Mesenchymal stem cell (in vitro differentiated cells and primary cell): ENCODE results near the gene HIVEP3.

Source experiments
- DNase-seq: peaks from one replicate; pipeline ENCODE4 v3.0.0-alpha.2; 2013
- H2AFZ ChIP-seq: one replicate; pipeline ENCODE4 v1.6.1; 2013; ENCODE audit warnings: low read depth, mild to moderate bottlenecking, control low read depth, inconsistent platforms, low read length, moderate library complexity
- H2AK5ac ChIP-seq: 2 replicates; pipeline ENCODE4 v1.6.1; 2013; ENCODE audit warnings: low read length, moderate library complexity, mild to moderate bottlenecking, inconsistent platforms; ENCODE audit not compliant: severe bottlenecking
- H2BK120ac ChIP-seq: one replicate; pipeline ENCODE4 v1.6.1; 2013; ENCODE audit warnings: low read depth, mild to moderate bottlenecking, inconsistent platforms, low read length, moderate library complexity
- H2BK12ac ChIP-seq, 2 experiments: one replicate each; pipeline ENCODE4 v1.6.1; 2013; ENCODE audit warnings: inconsistent platforms in 2 of 2, low read length in 2 of 2, mild to moderate bottlenecking in 2 of 2, moderate library complexity in 2 of 2, control low read depth in 1 of 2
- H2BK15ac ChIP-seq: one replicate; pipeline ENCODE4 v1.6.1; 2013; ENCODE audit warnings: mild to moderate bottlenecking, low read depth, inconsistent platforms; ENCODE audit not compliant: poor library complexity, severe bottlenecking
- H2BK5ac ChIP-seq: 2 replicates; pipeline ENCODE4 v1.6.1; 2013; ENCODE audit warnings: low read depth, mild to moderate bottlenecking, low read length, control low read depth, inconsistent platforms; ENCODE audit not compliant: poor library complexity, severe bottlenecking
- H3K14ac ChIP-seq, 2 experiments: one replicate each; pipeline ENCODE4 v1.6.1; 2013; ENCODE audit warnings: inconsistent platforms in 2 of 2, low read length in 2 of 2, control low read depth in 1 of 2, mild to moderate bottlenecking in 1 of 2, moderate library complexity in 1 of 2
- H3K18ac ChIP-seq, 2 experiments: one replicate each; pipeline ENCODE4 v1.6.1; 2013; ENCODE audit warnings: inconsistent platforms in 2 of 2, low read length in 2 of 2, control low read depth in 1 of 2, low read depth in 1 of 2, mild to moderate bottlenecking in 1 of 2
- H3K23ac ChIP-seq, 2 experiments: one replicate each; pipeline ENCODE4 v1.6.1; 2013; ENCODE audit warnings: inconsistent platforms in 2 of 2, low read length in 2 of 2, mild to moderate bottlenecking in 2 of 2, moderate library complexity in 2 of 2, control low read depth in 1 of 2
- H3K27ac ChIP-seq: 2 replicates; pipeline ENCODE4 v1.5.1; 2013; ENCODE audit warnings: mild to moderate bottlenecking, moderate library complexity, low read length, control low read depth, inconsistent platforms; ENCODE audit not compliant: poor library complexity, severe bottlenecking
- H3K27me3 ChIP-seq, 2 experiments: 2 replicates each; pipeline versions ENCODE4 v1.6.1 to v1.7.0; 2013; ENCODE audit warnings: low read length in 2 of 2, mild to moderate bottlenecking in 2 of 2, moderate library complexity in 2 of 2, control low read depth in 1 of 2, inconsistent platforms in 1 of 2; ENCODE audit not compliant: control insufficient read depth in 1 of 2, insufficient read depth in 1 of 2
- H3K36me3 ChIP-seq, 2 experiments: 2 replicates each; pipeline versions ENCODE4 v1.6.1 to v1.7.0; 2013; ENCODE audit warnings: low read length in 2 of 2, control low read depth in 1 of 2, inconsistent platforms in 1 of 2, low read depth in 1 of 2, mild to moderate bottlenecking in 1 of 2; ENCODE audit not compliant: insufficient read depth in 2 of 2, control insufficient read depth in 1 of 2
- H3K4ac ChIP-seq, 2 experiments: one replicate each; pipeline ENCODE4 v1.6.1; 2013; ENCODE audit warnings: inconsistent platforms in 2 of 2, low read length in 2 of 2, mild to moderate bottlenecking in 2 of 2, moderate library complexity in 2 of 2, control low read depth in 1 of 2, low read depth in 1 of 2
- H3K4me1 ChIP-seq: 2 replicates; pipeline ENCODE4 v1.6.1; 2013; ENCODE audit warnings: low read depth, low read length, control low read depth; ENCODE audit not compliant: control insufficient read depth, insufficient read depth
- H3K4me2 ChIP-seq: 2 replicates; pipeline ENCODE4 v1.6.1; 2013; ENCODE audit warnings: low read length, mild to moderate bottlenecking, inconsistent platforms; ENCODE audit not compliant: poor library complexity, severe bottlenecking
- H3K4me3 ChIP-seq, 2 experiments: 2 replicates each; pipeline versions ENCODE4 v1.5.1 to v1.7.0; 2013; ENCODE audit warnings: low read length in 2 of 2, mild to moderate bottlenecking in 2 of 2, control low read depth in 1 of 2, low read depth in 1 of 2; ENCODE audit not compliant: insufficient read depth in 1 of 2
- H3K79me1 ChIP-seq: replicated peaks from 2 replicates; pipeline ENCODE4 v1.6.1; 2013; ENCODE audit warnings: mild to moderate bottlenecking, control low read depth, low read length, inconsistent platforms; ENCODE audit not compliant: poor library complexity, severe bottlenecking
- H3K9ac ChIP-seq: 2 replicates; pipeline ENCODE4 v1.7.0; 2013; ENCODE audit warnings: mild to moderate bottlenecking, low read length, moderate library complexity
- H3K9me3 ChIP-seq: 2 replicates; pipeline ENCODE4 v1.7.0; 2013; ENCODE audit warnings: mild to moderate bottlenecking, low read length; ENCODE audit not compliant: control insufficient read depth
- H4K8ac ChIP-seq: one replicate; pipeline ENCODE4 v1.6.1; 2013; ENCODE audit warnings: inconsistent platforms, mild to moderate bottlenecking, low read length, moderate library complexity
- H4K91ac ChIP-seq: one replicate; pipeline ENCODE4 v1.6.1; 2013; ENCODE audit warnings: mild to moderate bottlenecking, low read length, inconsistent platforms
- WGBS: methylation state at CpG from one replicate; pipeline ENCODE4 v1.1.7; 2013; ENCODE audit warnings: mixed read lengths; 5-methylcytosine and 5-hydroxymethylcytosine counted together

HIVEP3 gene

GRCh38 chr1:41545996-41546832 lies 372.5 kb downstream of the HIVEP3 start:
- no peaks in the 10 kb centered on the region for H3K36me3 ChIP-seq
- H3K4me3 ChIP-seq = no peak overlapping the region
- no peak overlapping the region for H3K23ac ChIP-seq
- H3K14ac ChIP-seq = no peak overlapping the region
- no peak overlapping the region for H2AK5ac ChIP-seq
- H4K91ac ChIP-seq = no peak overlapping the region
- 81% methylated on average over 8 of the region's 8 CpGs for WGBS
- no peaks in the 10 kb centered on the region for H3K79me1 ChIP-seq
- H3K27me3 ChIP-seq = peaks cover 0 to 18% of the 10 kb centered on the region in 2 experiments
- H3K9me3 ChIP-seq = no peaks in the 10 kb centered on the region
- no peak overlapping the region for H2AFZ ChIP-seq
- H2BK120ac ChIP-seq = no peak overlapping the region
- no peak for DNase-seq
- H3K27ac ChIP-seq = no peak overlapping the region
- no peak overlapping the region for H3K9ac ChIP-seq
- no peak overlapping the region for H4K8ac ChIP-seq
- no peak overlapping the region for H3K4ac ChIP-seq
- no peak overlapping the region for H3K4me2 ChIP-seq
- H3K4me1 ChIP-seq = peaks cover 4% of the 10 kb centered on the region
- H3K18ac ChIP-seq = no peak overlapping the region
- H2BK12ac ChIP-seq = no peak overlapping the region
- no peak overlapping the region for H2BK5ac ChIP-seq
- no peak overlapping the region for H2BK15ac ChIP-seq

DNA sequence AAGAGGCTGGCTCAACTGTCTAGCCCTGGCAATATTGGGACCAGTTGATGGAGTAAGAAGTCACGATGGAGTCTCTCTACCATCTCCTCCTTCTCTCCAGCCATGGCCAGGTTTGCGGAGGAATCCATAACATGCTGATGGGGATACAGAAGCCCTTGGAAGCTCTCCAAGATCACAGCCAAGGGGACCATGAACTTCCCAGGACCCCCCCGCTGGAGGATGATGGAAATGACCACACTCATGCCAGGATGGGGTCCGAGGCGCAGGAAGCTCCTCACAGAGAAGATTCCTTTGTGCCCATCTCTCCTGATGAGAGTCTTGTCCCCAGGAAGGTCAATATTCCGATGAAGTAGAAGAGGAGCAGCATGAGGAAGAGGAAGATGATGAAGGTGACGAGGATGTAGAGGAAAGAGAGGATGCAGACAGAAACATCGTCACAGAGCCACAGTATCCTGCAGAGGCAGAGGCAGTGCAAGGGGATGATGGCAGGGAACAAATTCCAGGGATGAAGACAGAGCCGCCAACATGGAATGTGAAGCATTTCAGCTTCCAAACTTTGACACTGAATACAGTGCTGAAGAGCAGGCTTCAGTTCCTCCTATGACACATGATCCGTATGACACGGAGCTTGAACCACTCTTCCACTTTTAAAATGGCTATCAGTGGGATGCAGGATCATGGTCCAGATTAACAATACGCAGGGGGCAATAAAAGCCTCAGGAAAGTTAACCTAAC lies 376.4 kb downstream of the HIVEP3 start:
- Histone ChIP-seq H3K4me2 (no peak overlapping the region), H2AFZ (no peak overlapping the region), H3K4me1 (peaks cover 10% of the 10 kb centered on the region), H2BK5ac (no peak overlapping the region), H2BK15ac (no peak overlapping the region), H4K8ac (no peak overlapping the region), H2BK12ac (no peak overlapping the region), H3K27me3 (peaks cover 0 to 21% of the 10 kb centered on the region in 2 experiments), H4K91ac (no peak overlapping the region), H3K18ac (no peak overlapping the region), H3K23ac (no peak overlapping the region), H3K4ac (no peak overlapping the region), H2BK120ac (no peak overlapping the region), H3K9ac (no peak overlapping the region), H3K27ac (no peak overlapping the region), H3K79me1 (no peaks in the 10 kb centered on the region), H2AK5ac (no peak overlapping the region), H3K9me3 (no peaks in the 10 kb centered on the region), H3K4me3 (no peak overlapping the region), H3K14ac (no peak overlapping the region), H3K36me3 (no peaks in the 10 kb centered on the region)
- no peak for DNase-seq
- 78% methylated on average over 12 of the region's 12 CpGs for WGBS

DNA sequence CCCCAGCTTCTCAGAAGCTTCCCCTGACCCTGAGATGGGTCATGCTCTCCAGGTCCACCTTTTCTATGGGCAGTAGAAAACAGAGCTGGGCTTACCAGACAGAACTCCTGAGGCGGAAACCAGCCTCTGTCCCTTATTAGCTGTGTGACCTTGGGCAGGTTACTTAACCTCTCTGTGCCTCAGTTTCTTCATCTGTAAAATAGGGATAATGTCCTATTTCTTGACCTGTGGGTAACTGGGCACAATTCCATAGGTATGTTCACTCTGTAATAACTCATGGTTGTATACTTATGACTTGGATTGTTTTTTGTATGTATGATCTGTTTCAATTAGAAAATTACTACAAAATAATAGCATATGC lies 377.1 kb downstream of the HIVEP3 start:
- Histone ChIP-seq H3K4me3 (no peak overlapping the region), H2BK120ac (no peak overlapping the region), H2AFZ (no peak overlapping the region), H3K36me3 (no peaks in the 10 kb centered on the region), H3K9ac (no peak overlapping the region), H3K18ac (no peak overlapping the region), H2AK5ac (no peak overlapping the region), H4K91ac (no peak overlapping the region), H3K79me1 (no peaks in the 10 kb centered on the region), H2BK15ac (no peak overlapping the region), H3K23ac (no peak overlapping the region), H3K9me3 (no peaks in the 10 kb centered on the region), H4K8ac (no peak overlapping the region), H3K4me2 (no peak overlapping the region), H3K4ac (no peak overlapping the region), H2BK5ac (no peak overlapping the region), H3K27ac (no peak overlapping the region), H3K14ac (no peak overlapping the region), H3K27me3 (peaks cover 0 to 21% of the 10 kb centered on the region in 2 experiments), H3K4me1 (peaks cover 13% of the 10 kb centered on the region), H2BK12ac (no peak overlapping the region)
- DNase-seq = no peak
- WGBS = 100% methylated on average over 1 of the region's 1 CpG

DNA sequence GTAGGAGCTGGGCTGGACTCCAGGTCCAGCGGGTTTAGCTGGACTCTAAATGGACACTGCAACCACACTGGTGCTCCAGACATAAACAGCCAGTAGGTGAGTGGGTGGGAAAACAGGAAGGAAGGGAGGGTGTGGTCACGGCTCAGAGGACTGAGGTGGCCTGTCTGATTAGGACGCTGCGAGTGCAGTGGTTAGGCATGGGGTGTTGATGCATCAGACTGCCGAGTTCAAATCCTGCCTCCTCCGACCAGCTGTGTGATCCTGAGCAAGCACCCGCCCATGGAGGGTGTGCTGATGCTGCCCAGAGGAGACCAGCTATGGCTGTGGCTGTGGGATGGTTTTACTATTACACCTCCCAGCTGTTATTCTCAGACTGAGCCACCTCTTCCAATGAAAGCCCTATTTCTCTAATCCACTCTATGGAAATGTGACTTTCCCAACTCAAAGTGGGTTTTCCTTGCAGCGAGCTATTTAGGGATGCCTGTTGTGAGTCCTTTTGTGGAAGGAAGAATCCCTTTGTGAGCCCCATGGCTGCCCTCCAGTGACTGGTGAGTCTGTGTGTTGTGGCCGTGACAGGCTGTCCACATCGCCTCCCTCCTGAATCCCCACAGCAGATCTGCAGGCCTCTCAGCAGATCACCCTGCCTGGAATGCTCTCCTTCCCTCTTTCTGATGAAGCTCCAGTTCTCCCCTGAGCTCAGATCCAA lies 377.7 kb downstream of the HIVEP3 start:
- H2BK12ac ChIP-seq = no peak overlapping the region
- H3K4me1 ChIP-seq = peaks cover 13% of the 10 kb centered on the region
- no peak overlapping the region for H3K9ac ChIP-seq
- H4K91ac ChIP-seq = no peak overlapping the region
- H3K18ac ChIP-seq = no peak overlapping the region
- no peaks in the 10 kb centered on the region for H3K9me3 ChIP-seq
- no peak overlapping the region for H3K23ac ChIP-seq
- no peak overlapping the region for H2BK5ac ChIP-seq
- H3K14ac ChIP-seq = no peak overlapping the region
- H3K27me3 ChIP-seq = peaks cover 0 to 21% of the 10 kb centered on the region in 2 experiments
- H4K8ac ChIP-seq = no peak overlapping the region
- H3K4ac ChIP-seq = no peak overlapping the region
- H3K4me2 ChIP-seq = no peak overlapping the region
- H2AK5ac ChIP-seq = no peak overlapping the region
- H3K36me3 ChIP-seq = no peaks in the 10 kb centered on the region
- no peak overlapping the region for H2BK15ac ChIP-seq
- no peak overlapping the region for H3K27ac ChIP-seq
- H2AFZ ChIP-seq = no peak overlapping the region
- 72% methylated on average over 10 of the region's 10 CpGs for WGBS
- no peak overlapping the region for H3K4me3 ChIP-seq
- H2BK120ac ChIP-seq = no peak overlapping the region
- H3K79me1 ChIP-seq = no peaks in the 10 kb centered on the region
- DNase-seq = no peak
